Neural cell (in vitro differentiated cells): ENCODE measurements around the gene RFT1. TPM values are rescaled to one million over a fixed set of nuclear protein-coding genes. Genes with fewer than 3 reads are reported as not detected.

Source experiments
- H2AFZ ChIP-seq: fragments of 200-600, 300-800 bp; sonication (generic), shearing (Covaris generic); 2 replicates; pipeline ENCODE4 v1.6.0; 2014; ENCODE audit warnings: low read depth, mild to moderate bottlenecking, antibody characterized with exemption, low read length, moderate library complexity
- H3F3A ChIP-seq: fragments of 200-600 bp; shearing (Covaris generic); 2 replicates; pipeline ENCODE4 v1.6.1; 2016; ENCODE audit warnings: mild to moderate bottlenecking, moderate library complexity, mixed read lengths, antibody characterized with exemption, low read length; ENCODE audit not compliant: insufficient read depth, poor library complexity, severe bottlenecking
- H3K27ac ChIP-seq: fragments of 200-600, 300-800 bp; sonication (generic), shearing (Covaris generic); 2 replicates; pipeline ENCODE4 v1.5.1; 2014; ENCODE audit warnings: mild to moderate bottlenecking, low read length, moderate library complexity
- H3K27me3 ChIP-seq: fragments of 300-800, 200-600 bp; sonication (generic), shearing (Covaris generic); 2 replicates; pipeline ENCODE4 v1.6.0; 2014; ENCODE audit warnings: mild to moderate bottlenecking, low read depth, low read length, moderate library complexity; ENCODE audit not compliant: insufficient read depth
- H3K36me3 ChIP-seq: fragments of 300-800, 200-600 bp; sonication (generic), shearing (Covaris generic); 2 replicates; pipeline ENCODE4 v1.5.1; 2014; ENCODE audit warnings: mild to moderate bottlenecking, antibody characterized with exemption, low read length, moderate library complexity; ENCODE audit not compliant: insufficient read depth
- H3K4me2 ChIP-seq: fragments of 300-800, 200-600 bp; sonication (generic), shearing (Covaris generic); 2 replicates; pipeline ENCODE4 v1.6.0; 2014; ENCODE audit warnings: mild to moderate bottlenecking, low read length
- H3K4me3 ChIP-seq: fragments of 300-800, 200-600 bp; sonication (generic), shearing (Covaris generic); 2 replicates; pipeline ENCODE4 v1.5.1; 2014; ENCODE audit warnings: mild to moderate bottlenecking, low read length, moderate library complexity
- H3K79me2 ChIP-seq: fragments of 200-600 bp; shearing (Covaris generic); replicated peaks from 2 replicates; pipeline ENCODE4 v1.6.0; 2014; ENCODE audit warnings: mild to moderate bottlenecking, low read length, moderate library complexity; ENCODE audit not compliant: insufficient read depth
- H3K9ac ChIP-seq: fragments of 300-800, 200-600 bp; sonication (generic), shearing (Covaris generic); 2 replicates; pipeline ENCODE4 v1.6.1; 2016; ENCODE audit warnings: mild to moderate bottlenecking, low read length, mixed read lengths
- H3K9me2 ChIP-seq: fragments of 200-600 bp; shearing (Covaris generic); 2 replicates; pipeline ENCODE4 v1.6.1; 2016; ENCODE audit warnings: mild to moderate bottlenecking, low read length, mixed read lengths; ENCODE audit not compliant: insufficient read depth
- H3K9me3 ChIP-seq: fragments of 200-600, 300-800 bp; sonication (generic), shearing (Covaris generic); 2 replicates; pipeline ENCODE4 v1.6.1; 2016; ENCODE audit warnings: mild to moderate bottlenecking, mixed run types, low read length, moderate library complexity, mixed read lengths
- H4K20me1 ChIP-seq: fragments of 200-600 bp; shearing (Covaris generic); 2 replicates; pipeline ENCODE4 v1.6.1; 2016; ENCODE audit warnings: mild to moderate bottlenecking, mixed run types; ENCODE audit not compliant: insufficient read depth
- CTCF ChIP-seq: fragments of 450-650 bp; IDR thresholded peaks from 2 replicates; pipeline ENCODE4 v1.5.1; 2014; ENCODE audit warnings: antibody characterized with exemption, mild to moderate bottlenecking, moderate library complexity; ENCODE audit not compliant: poor library complexity, severe bottlenecking
- EP300 ChIP-seq: fragments of 450-650 bp; conservative IDR thresholded peaks from 2 replicates; pipeline ENCODE4 v1.6.1; 2014; ENCODE audit warnings: antibody characterized with exemption, mild to moderate bottlenecking, moderate library complexity; ENCODE audit not compliant: poor library complexity, severe bottlenecking
- MXI1 ChIP-seq: fragments of 450-650 bp; conservative IDR thresholded peaks from 2 replicates; pipeline ENCODE4 v1.6.1; 2014; ENCODE audit warnings: antibody characterized with exemption, mild to moderate bottlenecking; ENCODE audit not compliant: poor library complexity, severe bottlenecking
- POLR2AphosphoS5 ChIP-seq: IDR thresholded peaks from 2 replicates; pipeline ENCODE4 v1.6.1; 2012
- RAD21 ChIP-seq: fragments of 450-650 bp; conservative IDR thresholded peaks from 2 replicates; pipeline ENCODE4 v1.6.1; 2014; ENCODE audit warnings: antibody characterized with exemption, mild to moderate bottlenecking, moderate library complexity
- SMC3 ChIP-seq: fragments of 450-650 bp; conservative IDR thresholded peaks from 2 replicates; pipeline ENCODE4 v1.6.1; 2014; ENCODE audit warnings: antibody characterized with exemption, mild to moderate bottlenecking, moderate library complexity; ENCODE audit not compliant: poor library complexity
- TAF1 ChIP-seq: IDR thresholded peaks from 2 replicates; pipeline ENCODE4 v1.6.1; 2012; ENCODE audit warnings: low read depth
- polyA plus RNA-seq: library from polyadenylated mRNA; depleted of rRNA; stranded (reverse); fragments of >200 nt; gene quantifications from 2 replicates; pipeline ENCODE4 v1.2.3, GENCODE V29; 2014

The RFT1 gene
- polyA plus RNA-seq, 1 donor from 2014 or later: 6.1 TPM

- Histone ChIP-seq H3K79me2 (no peaks in the 10 kb centered on the region), H3F3A (no peaks in the 10 kb centered on the region), H3K36me3 (no peaks in the 10 kb centered on the region), H3K27ac (no peak overlapping the region), H2AFZ (no peak overlapping the region), H3K9me2 (no peaks in the 10 kb centered on the region), H4K20me1 (no peaks in the 10 kb centered on the region), H3K4me2 (no peak overlapping the region), H3K4me3 (no peak overlapping the region), H3K9me3 (no peaks in the 10 kb centered on the region), H3K27me3 (no peaks in the 10 kb centered on the region), H3K9ac (no peak overlapping the region)
- TF ChIP-seq SMC3 (no peak), CTCF (no peak), TAF1 (no peak), EP300 (no peak)
Measured at GRCh38 chr3:53073553-53074365, 56.5 kb downstream of the RFT1 start.

GRCh38 chr3:53072653-53073552 is 57.3 kb downstream of the RFT1 start:
- Histone ChIP-seq H3K36me3 (no peaks in the 10 kb centered on the region), H3K4me2 (no peak overlapping the region), H3K9me2 (no peaks in the 10 kb centered on the region), H4K20me1 (no peaks in the 10 kb centered on the region), H3K79me2 (no peaks in the 10 kb centered on the region), H3K4me3 (peak overlapping the region; percentile 41), H3K9me3 (no peaks in the 10 kb centered on the region), H3K9ac (peak overlapping the region; percentile 33), H3K27me3 (no peaks in the 10 kb centered on the region), H3F3A (no peaks in the 10 kb centered on the region), H3K27ac (no peak overlapping the region), H2AFZ (peak overlapping the region; percentile 82)
- TF ChIP-seq SMC3: peak; percentile 84
- TF ChIP-seq POLR2AphosphoS5: peak; percentile 30
- TF ChIP-seq RAD21: peak; percentile 89
- peak; percentile 95 for TF ChIP-seq CTCF
- no peak for TF ChIP-seq MXI1
